Mucosa of gallbladder (tissue), 1 donor: ENCODE data around the gene PAFAH1B2. TPM values are rescaled to one million over a fixed set of nuclear protein-coding genes. Genes with fewer than 3 reads are reported as not detected.

Experiments used
- DNase-seq: peaks from one replicate; pipeline ENCODE4 v3.0.0-alpha.2; 2020; ENCODE audit warnings: low spot score
- total RNA-seq: library from RNA; stranded (reverse); gene quantifications from one replicate; pipeline ENCODE4 v1.2.1, GENCODE V29; 2021
- donor health status: DM: no; HTN: no; CAD: no.

Gene PAFAH1B2
- total RNA-seq, 1 donor from 2014 or later: 73.9 TPM

GRCh38 chr11:117220999-117221774 is 77.1 kb downstream of the PAFAH1B2 start:
- DNase-seq: no peak

- no peak for DNase-seq
Observed at GRCh38 chr11:117221775-117222517, 77.9 kb downstream of the PAFAH1B2 start.

GRCh38 chr11:117222991-117223740 is 79.1 kb downstream of the PAFAH1B2 start:
- no peak for DNase-seq

DNA sequence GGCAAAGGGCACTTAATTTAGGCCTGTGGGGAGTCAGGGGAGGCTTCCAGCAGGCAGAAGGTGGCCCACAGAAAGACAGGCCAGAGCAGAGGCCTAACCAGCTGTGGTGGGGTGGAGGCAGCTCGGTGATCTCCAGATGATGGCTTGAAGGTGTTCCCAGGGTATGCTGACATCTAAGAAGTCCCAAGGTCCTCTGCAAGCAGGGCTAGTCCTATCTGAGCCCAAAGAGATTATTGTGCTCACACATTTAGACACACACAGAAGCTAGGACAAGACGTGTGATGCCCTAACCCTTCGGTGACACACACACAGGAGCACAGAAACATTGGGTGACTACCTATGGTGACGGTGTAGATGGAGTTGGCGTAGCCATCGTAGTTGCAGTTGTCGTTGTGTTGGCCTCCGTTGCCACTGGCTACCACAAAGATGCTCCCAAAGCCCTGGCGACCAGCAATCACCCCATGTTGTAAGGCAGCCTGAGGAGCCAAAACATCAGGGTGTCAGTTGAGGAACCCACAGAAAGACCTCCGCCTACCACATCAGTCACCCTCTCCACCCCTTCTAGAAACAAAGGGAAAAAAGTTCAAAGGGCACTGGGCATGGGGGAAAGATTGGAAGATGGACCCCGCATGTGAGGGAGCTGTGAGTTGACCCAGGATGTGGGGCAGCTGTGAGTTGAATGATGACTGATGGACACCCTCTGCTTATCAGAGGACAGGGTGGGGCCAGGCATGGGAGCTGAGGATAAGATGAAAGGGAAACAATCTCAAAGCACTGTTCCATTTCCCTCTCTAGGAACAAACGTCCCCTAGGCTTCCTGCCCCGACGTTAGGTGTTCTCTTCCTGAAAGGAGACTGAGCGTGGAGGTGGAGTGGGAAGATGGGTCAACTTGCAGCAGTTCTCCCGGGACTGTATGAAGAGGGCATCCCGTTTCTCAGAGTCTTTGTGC is 79.9 kb downstream of the PAFAH1B2 start:
- DNase-seq: no peak

GRCh38 chr11:117225553-117226170 is 81.6 kb downstream of the PAFAH1B2 start:
- no peak for DNase-seq

Other genes with a start within 250 kb of the PAFAH1B2 start
- 54.6 TPM for gene SIK3, start 45.9 kb upstream of the PAFAH1B2 start, total RNA-seq
- gene SIDT2, start 34.5 kb downstream of the PAFAH1B2 start, total RNA-seq: 72.9 TPM
- 2,517 TPM for gene TAGLN, start 55.1 kb downstream of the PAFAH1B2 start, total RNA-seq
- 67.0 TPM for gene PCSK7, start 87.8 kb downstream of the PAFAH1B2 start, total RNA-seq
- 30.5 TPM for gene RNF214, start 88.4 kb downstream of the PAFAH1B2 start, total RNA-seq
- gene BACE1-AS, start 147.1 kb downstream of the PAFAH1B2 start, total RNA-seq: 10.2 TPM
- gene BACE1, start 172.0 kb downstream of the PAFAH1B2 start, total RNA-seq: 31.7 TPM
- 30.7 TPM for gene CEP164, start 183.6 kb downstream of the PAFAH1B2 start, total RNA-seq